Measurements from ENCODE around the gene NAA30. TPM values are rescaled to one million over a fixed set of nuclear protein-coding genes. Genes with fewer than 3 reads are reported as not detected.
"Not testable (repeated sequence)": the region's sequence is repeated elsewhere in the genome, so short reads cannot be mapped to it uniquely, and the experiment has no call there.

The NAA30 gene
- total and polyA plus RNA-seq, 7 donors: 15.9 to 47.7 (median 37.3) TPM

GRCh38 chr14:57352396-57353170, 37.8 kb upstream of the NAA30 start:
- WGBS, 3 donors: 47 to 56% (median 49%) methylated on average over 9 of the region's 9 CpGs
- intact Hi-C loops (cut with DNase I): no loop called here
- no peaks in the 10 kb centered on the region for H3K27me3 ChIP-seq (ENCODE audit: insufficient read depth in 3 of 3, low read length in 2 of 3)
- no peak for TF ChIP-seq CTCF (IDR thresholded peaks at IDR 0.05)
- H3K4me1 ChIP-seq: no peaks in the 10 kb centered on the region
- no peak for ATAC-seq
- H3K36me3 ChIP-seq (ENCODE audit: insufficient read depth in 1 of 2, low read depth in 1 of 2): no peaks in the 10 kb centered on the region
- DNase-seq: no peak
- no peaks in the 10 kb centered on the region for H3K9me3 ChIP-seq
- H3K27ac ChIP-seq: no peak overlapping the region
- H3K4me3 ChIP-seq: no peak overlapping the region

GRCh38 chr14:57355081-57355800, 35.1 kb upstream of the NAA30 start:
- Histone ChIP-seq H3K4me1 (no peaks in the 10 kb centered on the region), H3K4me3 (no peak overlapping the region), H3K36me3 (ENCODE audit: insufficient read depth in 1 of 2, low read depth in 1 of 2) (no peaks in the 10 kb centered on the region), H3K27ac (no peak overlapping the region), H3K9me3 (no peaks in the 10 kb centered on the region), H3K27me3 (ENCODE audit: insufficient read depth in 3 of 3, low read length in 2 of 3) (no peaks in the 10 kb centered on the region)
- WGBS, 3 donors: 61 to 66% (median 65%) methylated on average over 3 of the region's 3 CpGs
- no peak for TF ChIP-seq CTCF (IDR thresholded peaks at IDR 0.05)
- DNase-seq (no peak), ATAC-seq (no peak)
- intact Hi-C loops (cut with DNase I): no loop called here

DNA sequence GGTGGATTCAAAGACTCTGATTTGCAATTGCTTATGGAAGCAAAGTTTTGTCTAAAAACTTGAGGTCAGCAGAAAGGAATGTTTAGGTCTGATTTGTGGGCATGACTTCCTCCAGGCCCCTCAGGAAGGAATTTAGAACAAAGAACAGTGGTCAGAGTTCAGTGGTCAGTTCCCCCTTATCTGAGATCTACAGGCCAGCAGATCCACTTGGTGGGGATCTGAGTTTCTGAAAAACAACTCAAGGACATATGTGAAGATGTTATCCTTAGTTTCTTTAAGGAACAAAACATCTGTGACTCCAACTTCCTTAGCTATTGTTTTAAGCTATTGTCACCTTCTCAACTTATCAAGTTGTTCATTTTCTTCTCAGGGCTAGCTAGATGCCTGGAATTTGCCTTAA, 28.0 kb upstream of the NAA30 start:
- no peaks in the 10 kb centered on the region for H3K4me1 ChIP-seq
- no peaks in the 10 kb centered on the region for H3K27me3 ChIP-seq (ENCODE audit: insufficient read depth in 3 of 3, low read length in 2 of 3)
- TF ChIP-seq CTCF (IDR thresholded peaks at IDR 0.05): no peak
- ATAC-seq (no peak), DNase-seq (no peak)
- no peak overlapping the region for H3K4me3 ChIP-seq
- no peaks in the 10 kb centered on the region for H3K36me3 ChIP-seq (ENCODE audit: insufficient read depth in 1 of 2, low read depth in 1 of 2)
- H3K9me3 ChIP-seq: no peaks in the 10 kb centered on the region
- intact Hi-C loops (cut with DNase I): no loop called here
- H3K27ac ChIP-seq: no peak overlapping the region

- H3K4me1 ChIP-seq: no peaks in the 10 kb centered on the region
Measured at GRCh38 chr14:57364659-57365450, 25.5 kb upstream of the NAA30 start.

GRCh38 chr14:57370187-57370586, 20.2 kb upstream of the NAA30 start:
- H3K4me3 ChIP-seq; ATAC-seq; H3K27ac ChIP-seq; intact Hi-C loops (cut with DNase I); H3K36me3 ChIP-seq (ENCODE audit: insufficient read depth in 1 of 2, low read depth in 1 of 2); DNase-seq; H3K27me3 ChIP-seq (ENCODE audit: insufficient read depth in 3 of 3, low read length in 2 of 3); H3K9me3 ChIP-seq; H3K4me1 ChIP-seq: not testable (repeated sequence)
- WGBS, 3 donors: 95 to 96% (median 95%) methylated on average over 5 of the region's 5 CpGs

More at GRCh38 chr14:57364659-57365450, 25.5 kb upstream of the NAA30 start:
- no peaks in the 10 kb centered on the region for H3K36me3 ChIP-seq (ENCODE audit: insufficient read depth in 1 of 2, low read depth in 1 of 2)
- WGBS, 3 donors: 74 to 76% (median 75%) methylated on average over 19 of the region's 19 CpGs
- no peak for DNase-seq
- H3K9me3 ChIP-seq: no peaks in the 10 kb centered on the region
- intact Hi-C loops (cut with DNase I): no loop called here
- no peak overlapping the region for H3K27ac ChIP-seq
- no peak for TF ChIP-seq CTCF (IDR thresholded peaks at IDR 0.05)
- H3K4me3 ChIP-seq: no peak overlapping the region
- no peak for ATAC-seq
- no peaks in the 10 kb centered on the region for H3K27me3 ChIP-seq (ENCODE audit: insufficient read depth in 3 of 3, low read length in 2 of 3)
